Heart left ventricle (tissue), 16 donors: ENCODE measurements around the gene YBX1. TPM values are rescaled to one million over a fixed set of nuclear protein-coding genes. Genes with fewer than 3 reads are reported as not detected.

ENCODE experiments used
- ATAC-seq, 4 donors: fragments of 200-7000 bp; cut with Tn5 transposase; one replicate each; pipeline ENCODE4 v1.9.1; 2020 to 2022; ENCODE audit warnings: moderate library complexity in 4 of 4, mild to moderate bottlenecking in 3 of 4, moderate number of reproducible peaks in 1 of 4
- DNase-seq, 5 donors: peaks; one replicate each; pipeline ENCODE4 v3.0.0-alpha.2; 2020
- H3K27ac ChIP-seq, 12 donors: fragments of 200-600 bp; sonication (generic) in 4 of 12; one replicate each; pipeline versions ENCODE4 v1.5.0 to v1.8.0; 2016 to 2022; ENCODE audit warnings: mild to moderate bottlenecking in 2 of 12
- H3K27me3 ChIP-seq, 9 donors: fragments of 200-600 bp; sonication (generic) in 2 of 9; one replicate each; pipeline versions ENCODE4 v1.5.1 to v1.8.0; 2016 to 2022; ENCODE audit warnings: mild to moderate bottlenecking in 3 of 9
- H3K36me3 ChIP-seq, 9 donors: fragments of 200-600 bp; sonication (generic) in 2 of 9; one replicate each; pipeline versions ENCODE4 v1.5.0 to v1.8.0; 2018 to 2022; ENCODE audit warnings: mild to moderate bottlenecking in 2 of 9
- H3K4me1 ChIP-seq, 12 donors: fragments of 200-600 bp; sonication (generic) in 4 of 12; one replicate each; pipeline versions ENCODE4 v1.5.0 to v1.8.0; 2016 to 2022; ENCODE audit warnings: mild to moderate bottlenecking in 3 of 12
- H3K4me3 ChIP-seq, 12 donors: fragments of 200-600 bp; sonication (generic) in 4 of 12; one replicate each; pipeline versions ENCODE4 v1.5.0 to v1.8.0; 2017 to 2022; ENCODE audit warnings: mild to moderate bottlenecking in 9 of 12, moderate library complexity in 4 of 12
- H3K9me3 ChIP-seq, 12 donors: fragments of 200-600 bp; sonication (generic) in 4 of 12; one replicate each; pipeline versions ENCODE4 v1.5.0 to v1.8.0; 2016 to 2022; ENCODE audit warnings: mild to moderate bottlenecking in 1 of 12
- POLR2A ChIP-seq, 2 donors: fragments of 450-650 bp; IDR thresholded peaks; one replicate each; pipeline ENCODE4 v1.6.1; 2017; ENCODE audit warnings: antibody characterized with exemption in 2 of 2, mild to moderate bottlenecking in 2 of 2, moderate library complexity in 2 of 2
- WGBS, 4 donors: extraction: QIAGEN DNeasy Blood & Tissue Kit in 2 of 4; methylation state at CpG; one replicate each; pipeline versions ENCODE4 v1.1.5 to v1.1.7; 2013 to 2018; 5-methylcytosine and 5-hydroxymethylcytosine counted together
- intact Hi-C, 10 donors: fragments of 100-400 bp; cut with DNase I; formaldehyde crosslinking; loops; one replicate each; pipeline versions ENCODE4 v1.11.1 to v1.14.2; 2022
- polyA plus RNA-seq, 2 donors: library from polyadenylated mRNA; stranded (reverse); fragments of 200-250 nt; gene quantifications; one replicate each; pipeline ENCODE4 v1.2.3, GENCODE V29; 2013
- total RNA-seq, 9 donors: library from RNA; depleted of rRNA in 2 of 9; stranded (reverse); fragments of >200 nt in 2 of 9; fragmentation: NEBNext Ultra II Directional in 3 of 9; extraction: Animal tissue kit (Norgen Biotek cat#: 25700) in 3 of 9; gene quantifications; one replicate each; pipeline versions ENCODE4 v1.1.0 to v1.2.4, GENCODE V29; 2016 to 2023
- TF ChIP-seq, protein P1 (sequence below), 12 donors: fragments of 200-600 bp; sonication (generic) in 4 of 12; IDR thresholded peaks; one replicate each; pipeline versions ENCODE4 v1.5.0 to v1.8.0; 2018 to 2022; ENCODE audit warnings: antibody characterized with exemption in 12 of 12, mild to moderate bottlenecking in 5 of 12
- donor health status: ischemic (EF 13 %, LVEDD 7.1; RV severe dilation, severe dysfunction).
- donor health status: healthy with polysubstance abuse.
- donor health status: DM: no; HTN: yes; CAD: no.
- donor health status: DM: no; HTN: no; CAD: no.
- donor health status: ischemic (EF 25% LVEDD 6.9; RV normal size, moderate dysfunction).
- donor health status: ischemic (EF 25% LVEDD 5.7; RV mildly dilated, moderate dysfunction).
- donor health status: healthy.
- donor health status: DM: yes; HTN: yes; CAD: no.
- donor health status: ischemic (EF 35%, LVEDD 5.7; RV mildly dilated, moderate dysfunction).
- donor health status: nonischemic (EF 11% LVEDD 7.7; RV severe dilation, severe dysfunction).
- donor health status: DM: yes; HTN: yes; CAD: no.
- donor health status: PGD.
- donor health status: ischemic (EF 29% LVEDD 5.4; RV normal size, mild dysfunction).
- donor health status: nonischemic (EF 23%, LVEDD 6.1; RV moderate dilation, normal function).

The YBX1 gene
- total and polyA plus RNA-seq, 11 donors: 638 to 1,226 (median 788) TPM

- 79 to 82% (median 80%) methylated on average over 21 of the region's 21 CpGs for WGBS, 4 donors
- Histone ChIP-seq H3K27me3 (no peaks in the 10 kb centered on the region), H3K27ac (no peak overlapping the region), H3K9me3 (no peaks in the 10 kb centered on the region), H3K4me1 (peaks cover 0 to 6% (median 0%) of the 10 kb centered on the region in 12 donors), H3K36me3 (peaks cover 0 to 32% (median 25%) of the 10 kb centered on the region in 9 donors), H3K4me3 (no peak overlapping the region)
- ATAC-seq (no peak), DNase-seq (no peak)
- TF ChIP-seq, protein P1, sequence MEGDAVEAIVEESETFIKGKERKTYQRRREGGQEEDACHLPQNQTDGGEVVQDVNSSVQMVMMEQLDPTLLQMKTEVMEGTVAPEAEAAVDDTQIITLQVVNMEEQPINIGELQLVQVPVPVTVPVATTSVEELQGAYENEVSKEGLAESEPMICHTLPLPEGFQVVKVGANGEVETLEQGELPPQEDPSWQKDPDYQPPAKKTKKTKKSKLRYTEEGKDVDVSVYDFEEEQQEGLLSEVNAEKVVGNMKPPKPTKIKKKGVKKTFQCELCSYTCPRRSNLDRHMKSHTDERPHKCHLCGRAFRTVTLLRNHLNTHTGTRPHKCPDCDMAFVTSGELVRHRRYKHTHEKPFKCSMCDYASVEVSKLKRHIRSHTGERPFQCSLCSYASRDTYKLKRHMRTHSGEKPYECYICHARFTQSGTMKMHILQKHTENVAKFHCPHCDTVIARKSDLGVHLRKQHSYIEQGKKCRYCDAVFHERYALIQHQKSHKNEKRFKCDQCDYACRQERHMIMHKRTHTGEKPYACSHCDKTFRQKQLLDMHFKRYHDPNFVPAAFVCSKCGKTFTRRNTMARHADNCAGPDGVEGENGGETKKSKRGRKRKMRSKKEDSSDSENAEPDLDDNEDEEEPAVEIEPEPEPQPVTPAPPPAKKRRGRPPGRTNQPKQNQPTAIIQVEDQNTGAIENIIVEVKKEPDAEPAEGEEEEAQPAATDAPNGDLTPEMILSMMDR (IDR thresholded peaks at IDR 0.05): no peak
- TF ChIP-seq POLR2A (IDR thresholded peaks at IDR 0.05): no peak
- intact Hi-C loops: loop anchor here in 6 of 10 donors (10.0 kb wide), 2 partner anchors 399 to 599 kb away; no protein-coding TSS in a partner anchor
Observed at GRCh38 chr1:42743317-42744147, 61.3 kb downstream of the YBX1 start.

DNA sequence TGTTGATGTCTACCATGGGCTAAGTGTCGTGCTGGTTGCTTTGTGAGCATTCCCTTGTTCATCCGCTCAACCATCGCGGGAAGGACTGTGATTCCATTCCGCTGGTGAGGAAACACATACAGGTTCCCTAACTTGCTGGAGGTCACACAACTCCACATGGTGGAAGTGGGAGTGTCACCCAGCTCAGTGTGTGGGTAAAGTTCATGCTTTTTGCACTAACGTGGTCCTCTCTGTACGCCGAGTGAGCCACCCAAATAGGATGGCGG lies 61.9 kb downstream of the YBX1 start:
- TF ChIP-seq POLR2A (IDR thresholded peaks at IDR 0.05): no peak
- TF ChIP-seq, protein P1 (IDR thresholded peaks at IDR 0.05): no peak
- H3K36me3 ChIP-seq: peaks cover 0 to 38% (median 29%) of the 10 kb centered on the region in 9 donors
- H3K4me3 ChIP-seq: no peak overlapping the region
- H3K4me1 ChIP-seq: peaks cover 0 to 12% (median 0%) of the 10 kb centered on the region in 12 donors
- intact Hi-C loops: loop anchor here in 6 of 10 donors (10.0 kb wide), 2 partner anchors 399 to 599 kb away; no protein-coding TSS in a partner anchor
- DNase-seq: no peak
- no peaks in the 10 kb centered on the region for H3K27me3 ChIP-seq
- H3K9me3 ChIP-seq: no peaks in the 10 kb centered on the region
- no peak overlapping the region for H3K27ac ChIP-seq
- 89 to 94% (median 92%) methylated on average over 9 of the region's 9 CpGs for WGBS, 4 donors
- ATAC-seq: no peak

DNA sequence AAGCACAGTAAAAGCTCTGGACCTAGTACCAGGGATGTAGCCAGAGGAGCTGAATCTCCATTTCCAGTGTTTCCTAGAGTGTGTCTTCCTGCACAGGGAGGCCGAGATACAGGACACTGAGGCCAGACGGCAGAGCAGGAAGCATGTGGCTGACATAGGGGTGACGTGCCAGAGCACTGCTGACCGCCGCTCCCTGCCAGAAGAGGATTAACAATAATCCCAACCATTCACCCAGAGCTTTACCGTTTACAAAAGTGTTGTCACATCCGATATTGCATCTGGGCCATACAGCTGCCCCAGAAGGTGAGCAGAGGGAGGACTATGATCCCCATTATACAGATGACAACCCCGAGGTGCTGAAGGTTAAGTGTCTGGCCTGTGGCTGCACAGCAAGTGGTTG lies 63.6 kb downstream of the YBX1 start:
- WGBS, 4 donors: 60 to 85% (median 77%) methylated on average over 2 to 8 of the region's 8 CpGs
- no peak overlapping the region for H3K27ac ChIP-seq
- H3K36me3 ChIP-seq: peaks cover 0 to 52% (median 41%) of the 10 kb centered on the region in 9 donors

More for the DNA sequence above, 63.6 kb downstream of the YBX1 start:
- ATAC-seq (no peak), DNase-seq (no peak)
- Histone ChIP-seq H3K4me3 (no peak overlapping the region), H3K4me1 (peaks cover 0 to 19% (median 0%) of the 10 kb centered on the region in 12 donors), H3K27me3 (no peaks in the 10 kb centered on the region), H3K9me3 (no peaks in the 10 kb centered on the region)
- intact Hi-C loops: loop anchor here (2.0 to 10.0 kb wide), 7 partner anchors 154 to 601 kb away; no protein-coding TSS in a partner anchor
- TF ChIP-seq POLR2A (IDR thresholded peaks at IDR 0.05): no peak
- TF ChIP-seq, protein P1 (IDR thresholded peaks at IDR 0.05): no peak
